ENCODE results near the gene MPZL1. TPM values are rescaled to one million over a fixed set of nuclear protein-coding genes. Genes with fewer than 3 reads are reported as not detected.

Gene MPZL1
- total RNA-seq, 1 donor from 2014 or later: 85.2 TPM

DNA sequence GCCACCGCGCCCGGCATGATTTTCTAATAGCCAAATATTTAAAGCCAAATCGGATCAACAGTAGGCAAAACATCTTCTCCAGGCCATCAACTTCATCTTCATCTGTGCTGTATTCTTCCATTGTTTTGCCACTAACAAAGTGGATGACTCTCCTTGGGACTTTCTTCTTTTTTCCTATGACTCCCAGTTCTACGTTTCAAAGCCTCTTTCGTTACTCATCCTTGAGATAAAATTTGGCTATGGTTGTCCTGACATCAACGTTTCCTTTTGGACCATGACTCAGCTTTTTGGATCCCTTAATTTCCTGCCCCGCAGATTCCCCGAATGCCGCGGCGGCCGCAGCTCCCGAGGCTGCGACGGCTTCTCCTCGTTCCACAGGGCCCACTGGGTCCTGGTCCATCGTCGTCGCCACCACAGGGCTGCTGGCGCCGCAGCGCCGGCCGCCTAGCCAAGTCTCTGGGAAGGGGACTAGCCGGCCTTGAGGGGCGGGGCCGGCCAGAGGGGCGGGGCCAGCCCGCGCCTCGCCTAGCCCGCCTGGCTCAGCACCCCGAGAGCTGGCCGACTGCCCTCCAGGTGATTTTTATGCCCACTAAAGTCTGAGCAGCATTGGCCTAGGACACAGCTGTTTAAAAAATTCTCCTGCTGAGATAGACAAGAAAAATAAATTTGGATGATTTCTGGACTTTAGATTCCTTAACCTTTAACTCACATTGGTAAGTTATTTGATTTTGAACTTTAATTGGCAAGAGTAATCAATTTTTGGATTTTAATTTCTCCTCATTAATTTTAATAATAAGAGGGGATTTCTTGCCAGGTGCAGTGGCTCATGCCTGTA is 98.3 kb downstream of the MPZL1 start:
- DNase-seq: peak; percentile 85
- no peaks in the 10 kb centered on the region for H3K27me3 ChIP-seq
- intact Hi-C loops (cut with DNase I): no loop called here
- H3K9me3 ChIP-seq: peaks cover 4% of the 10 kb centered on the region
- H3K36me3 ChIP-seq: no peaks in the 10 kb centered on the region
- peak overlapping the region; percentile 36 for H3K27ac ChIP-seq
- TF ChIP-seq CTCF (IDR thresholded peaks at IDR 0.05): no peak
- peak overlapping the region; percentile 47 for H3K4me3 ChIP-seq
- ATAC-seq: peak; percentile 97
- H3K4me1 ChIP-seq: no peaks in the 10 kb centered on the region

DNA sequence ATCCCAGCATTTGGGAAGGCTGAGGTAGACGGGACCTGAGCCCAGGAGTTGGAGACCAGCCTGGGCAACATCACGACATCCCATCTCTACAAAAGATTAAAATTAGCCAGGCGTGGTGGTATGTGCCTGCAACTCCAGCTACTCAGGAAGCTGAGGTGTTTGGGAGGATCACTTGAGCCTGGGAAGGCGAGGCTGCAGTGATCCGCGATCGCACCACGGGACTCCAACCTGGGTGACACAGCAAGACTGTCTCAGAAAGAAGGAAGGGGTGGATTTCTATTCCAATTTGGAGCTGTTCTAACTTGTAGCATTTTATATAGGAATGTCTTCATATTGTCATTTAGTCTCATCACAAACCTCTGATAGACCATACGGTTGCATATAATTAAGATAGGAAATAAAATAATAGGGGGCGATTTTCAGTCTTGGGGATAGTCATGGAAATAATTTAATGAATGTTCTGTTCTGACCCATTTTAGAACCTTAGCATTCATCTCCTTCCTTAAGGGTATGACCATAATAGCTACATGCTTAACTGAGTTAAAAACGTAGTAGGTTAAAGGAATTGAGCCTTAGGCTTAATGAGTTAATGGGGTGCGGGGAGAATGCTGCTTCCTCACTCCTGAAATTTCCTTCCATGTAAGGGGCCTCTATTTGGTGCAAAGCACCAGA is 99.0 kb downstream of the MPZL1 start:
- Histone ChIP-seq H3K4me1 (no peaks in the 10 kb centered on the region), H3K27ac (no peak overlapping the region), H3K4me3 (no peak overlapping the region), H3K27me3 (no peaks in the 10 kb centered on the region), H3K9me3 (no peaks in the 10 kb centered on the region), H3K36me3 (no peaks in the 10 kb centered on the region)
- TF ChIP-seq CTCF (IDR thresholded peaks at IDR 0.05): no peak
- DNase-seq (no peak), ATAC-seq (no peak)
- intact Hi-C loops (cut with DNase I): no loop called here

DNA sequence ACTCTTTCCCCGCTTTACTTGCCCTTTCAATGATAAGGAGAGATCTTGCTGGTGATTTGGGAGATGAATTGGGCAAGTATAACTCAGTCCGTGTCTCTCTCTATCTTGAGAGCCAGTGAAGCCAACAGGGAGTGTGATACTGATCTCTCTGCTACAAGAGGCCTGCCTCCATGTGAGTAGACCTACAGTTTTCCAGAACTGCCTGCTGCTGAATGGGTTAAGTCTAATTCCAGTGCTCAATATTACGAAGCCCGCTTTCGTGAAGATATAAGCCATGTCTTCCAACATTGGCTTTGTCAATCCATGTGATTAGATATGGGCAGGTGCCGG is 99.5 kb downstream of the MPZL1 start:
- intact Hi-C loops (cut with DNase I): no loop called here
- Histone ChIP-seq H3K4me3 (no peak overlapping the region), H3K4me1 (no peaks in the 10 kb centered on the region), H3K27me3 (no peaks in the 10 kb centered on the region), H3K27ac (no peak overlapping the region), H3K9me3 (no peaks in the 10 kb centered on the region), H3K36me3 (no peaks in the 10 kb centered on the region)
- no peak for ATAC-seq
- no peak for TF ChIP-seq CTCF (IDR thresholded peaks at IDR 0.05)
- DNase-seq: no peak

DNA sequence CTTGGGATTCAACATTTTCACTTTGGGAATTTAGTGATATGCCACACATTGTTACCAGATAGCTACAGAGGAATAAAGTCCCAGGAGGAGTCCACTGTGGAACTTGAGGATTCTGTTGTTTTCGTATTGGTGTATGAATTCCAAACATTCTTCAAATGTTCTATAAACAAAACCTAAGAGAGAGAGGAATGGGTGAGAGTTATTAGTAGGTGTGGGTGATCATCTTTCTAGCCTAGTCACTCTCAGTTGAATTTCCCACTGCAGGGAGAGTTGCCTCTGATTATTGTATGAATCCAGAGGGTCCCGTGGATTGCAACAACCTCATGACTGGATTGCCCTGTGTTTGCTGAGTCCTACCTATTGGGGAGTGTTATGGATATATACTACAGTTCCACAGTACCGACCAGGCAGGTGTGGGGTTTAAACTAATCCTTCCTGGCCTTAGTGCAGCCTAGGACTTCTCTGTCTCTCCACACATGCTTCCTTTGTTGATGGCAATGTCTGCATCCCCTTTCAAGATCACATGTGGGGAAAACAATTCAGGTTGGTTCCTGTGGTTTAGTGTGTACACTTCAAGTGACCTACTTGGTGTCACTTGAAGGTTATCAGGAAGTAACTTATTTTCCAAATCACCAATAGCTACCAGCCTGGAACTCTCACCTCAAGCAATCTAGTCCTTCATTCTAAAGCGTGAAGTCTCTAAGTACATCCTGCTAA is 100.3 kb downstream of the MPZL1 start:
- Histone ChIP-seq H3K4me3 (no peak overlapping the region), H3K4me1 (no peaks in the 10 kb centered on the region), H3K36me3 (no peaks in the 10 kb centered on the region), H3K27ac (no peak overlapping the region), H3K27me3 (no peaks in the 10 kb centered on the region), H3K9me3 (no peaks in the 10 kb centered on the region)
- ATAC-seq: peak; percentile 39
- intact Hi-C loops (cut with DNase I): no loop called here
- no peak for DNase-seq
- no peak for TF ChIP-seq CTCF (IDR thresholded peaks at IDR 0.05)

DNA sequence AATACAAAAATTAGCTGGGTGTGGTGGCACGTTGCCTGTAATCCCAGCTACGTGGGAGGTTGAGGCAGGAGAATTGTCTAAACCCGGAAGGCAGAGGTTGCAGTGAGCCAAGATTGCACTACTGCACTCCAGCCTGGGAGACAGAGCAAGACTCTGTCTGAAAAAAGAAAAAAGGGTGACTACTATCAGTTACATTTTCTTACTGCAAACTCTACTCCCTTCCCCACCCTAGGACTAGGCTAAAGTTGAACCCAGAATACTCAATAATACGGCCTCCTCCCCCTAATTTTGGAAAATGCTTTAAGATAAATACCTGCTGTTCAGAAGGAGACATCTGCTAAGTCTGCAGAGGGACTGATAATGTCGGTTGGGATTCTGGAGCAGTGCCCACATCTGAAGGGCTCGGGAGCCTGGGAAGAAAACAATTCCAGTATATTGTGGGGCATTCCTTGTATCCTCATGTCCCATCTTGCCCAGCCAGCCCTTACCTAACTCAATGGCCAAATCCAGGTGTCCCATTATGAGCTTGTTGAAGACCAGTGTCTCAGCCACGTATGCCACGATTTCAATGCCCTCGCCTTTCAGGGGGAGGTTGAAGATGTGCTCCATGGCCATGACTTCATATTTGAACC is 102.5 kb downstream of the MPZL1 start:
- H3K9me3 ChIP-seq: no peaks in the 10 kb centered on the region
- no peak overlapping the region for H3K27ac ChIP-seq
- H3K36me3 ChIP-seq: no peaks in the 10 kb centered on the region
- intact Hi-C loops (cut with DNase I): no loop called here
- DNase-seq (no peak), ATAC-seq (no peak)
- no peaks in the 10 kb centered on the region for H3K4me1 ChIP-seq
- no peak for TF ChIP-seq CTCF (IDR thresholded peaks at IDR 0.05)
- no peak overlapping the region for H3K4me3 ChIP-seq
- H3K27me3 ChIP-seq: no peaks in the 10 kb centered on the region

Measured in upper lobe of right lung (tissue), 1 donor.